Smooth muscle cell of the brain vasculature (primary cell): ENCODE results near the gene GPR37L1.

ENCODE experiments used
- DNase-seq: peaks from one replicate; pipeline ENCODE4 v3.0.0-alpha.2; 2012; ENCODE audit warnings: low read depth, low spot score

The GPR37L1 gene

GRCh38 chr1:202154148-202154765 lies 31.5 kb downstream of the GPR37L1 start:
- DNase-seq = no peak

GRCh38 chr1:202154766-202155477 lies 32.2 kb downstream of the GPR37L1 start:
- DNase-seq = peak; percentile 31

GRCh38 chr1:202155478-202156021 lies 32.8 kb downstream of the GPR37L1 start:
- DNase-seq = no peak

- DNase-seq = no peak
These were observed 33.9 kb downstream of the GPR37L1 start for GRCh38 chr1:202156590-202156989.

GRCh38 chr1:202157945-202158344 lies 35.2 kb downstream of the GPR37L1 start:
- no peak for DNase-seq

GRCh38 chr1:202158810-202159533 lies 36.3 kb downstream of the GPR37L1 start:
- DNase-seq = no peak

- no peak for DNase-seq
These were observed 37.0 kb downstream of the GPR37L1 start for GRCh38 chr1:202159534-202160371.

GRCh38 chr1:202160377-202160940 lies 37.7 kb downstream of the GPR37L1 start, which contains the start of gene PTPN7:
TSS of gene PTPN7 (minus strand) at chr1:202160602. CDS start at chr1:202159402, 1,200 bp downstream.
- DNase-seq = no peak

GRCh38 chr1:202161151-202162046 lies 38.7 kb downstream of the GPR37L1 start:
- DNase-seq = no peak

GRCh38 chr1:202162047-202162417 lies 39.3 kb downstream of the GPR37L1 start:
- DNase-seq = no peak

GRCh38 chr1:202162418-202163280 lies 39.9 kb downstream of the GPR37L1 start:
- DNase-seq = no peak

- DNase-seq = no peak
These were observed 40.9 kb downstream of the GPR37L1 start for GRCh38 chr1:202163281-202164270.

GRCh38 chr1:202164271-202165037 lies 41.7 kb downstream of the GPR37L1 start:
- no peak for DNase-seq

GRCh38 chr1:202165267-202165941 lies 42.7 kb downstream of the GPR37L1 start:
- no peak for DNase-seq

GRCh38 chr1:202165942-202166843 lies 43.5 kb downstream of the GPR37L1 start:
- no peak for DNase-seq
